Measurements from ENCODE around the gene PDXP. TPM values are rescaled to one million over a fixed set of nuclear protein-coding genes. Genes with fewer than 3 reads are reported as not detected.
"Not testable (repeated sequence)": the region's sequence is repeated elsewhere in the genome, so short reads cannot be mapped to it uniquely, and the experiment has no call there.

The PDXP gene, protein sequence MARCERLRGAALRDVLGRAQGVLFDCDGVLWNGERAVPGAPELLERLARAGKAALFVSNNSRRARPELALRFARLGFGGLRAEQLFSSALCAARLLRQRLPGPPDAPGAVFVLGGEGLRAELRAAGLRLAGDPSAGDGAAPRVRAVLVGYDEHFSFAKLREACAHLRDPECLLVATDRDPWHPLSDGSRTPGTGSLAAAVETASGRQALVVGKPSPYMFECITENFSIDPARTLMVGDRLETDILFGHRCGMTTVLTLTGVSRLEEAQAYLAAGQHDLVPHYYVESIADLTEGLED
- 6.1 TPM for total RNA-seq
- long read RNA-seq, transcript PDXP-201 (2 exons, 2,010 nt) = major isoform, 22 of 22 reads
- long read RNA-seq, partial matches to known transcripts = 0 of 22 reads
- long read RNA-seq, other reads (novel, unspliced or antisense) = 0 of 22 reads

DNA sequence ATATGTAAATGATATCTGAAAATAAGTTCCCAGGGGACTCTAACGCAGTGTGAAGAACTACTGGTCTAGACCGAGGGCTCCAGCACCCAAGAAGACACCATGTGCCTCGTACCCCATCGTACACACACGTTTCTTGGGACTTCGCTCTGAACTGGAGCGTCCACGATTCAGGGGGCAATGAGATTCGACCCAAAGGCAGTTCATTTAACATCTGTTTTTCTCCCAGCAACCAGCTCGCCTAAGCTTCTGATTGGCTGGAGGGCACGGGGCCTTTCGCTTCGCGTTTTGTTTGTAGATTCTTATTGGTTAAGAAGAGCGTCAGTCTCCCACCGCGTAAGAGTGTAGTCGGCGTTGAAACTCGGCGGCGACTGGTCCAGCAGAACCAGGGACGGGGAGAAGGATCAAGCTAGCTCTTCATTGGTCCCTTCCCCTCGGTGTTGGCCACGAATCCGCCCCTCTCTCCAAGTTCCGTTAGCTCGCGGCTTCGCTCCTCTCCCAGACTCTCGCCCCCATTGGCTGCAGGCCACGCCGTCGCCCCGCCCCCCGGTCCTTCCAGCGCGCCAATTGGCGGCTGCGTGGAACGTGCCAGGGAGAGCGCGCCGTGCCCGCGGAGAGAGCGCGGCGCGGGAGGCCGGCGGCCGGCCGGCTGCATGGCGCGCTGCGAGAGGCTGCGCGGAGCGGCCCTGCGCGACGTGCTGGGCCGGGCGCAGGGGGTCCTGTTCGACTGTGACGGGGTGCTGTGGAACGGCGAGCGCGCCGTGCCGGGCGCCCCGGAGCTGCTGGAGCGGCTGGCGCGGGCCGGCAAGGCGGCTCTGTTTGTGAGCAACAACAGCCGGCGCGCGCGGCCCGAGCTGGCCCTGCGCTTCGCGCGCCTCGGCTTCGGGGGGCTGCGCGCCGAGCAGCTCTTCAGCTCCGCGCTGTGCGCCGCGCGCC lies at the start of gene PDXP:
Gene PDXP, plus strand, starts transcription at position 591 of the 933 bp plus-strand sequence. Its CDS starts 60 bp downstream, at position 651.
- TF ChIP-seq, protein P1, sequence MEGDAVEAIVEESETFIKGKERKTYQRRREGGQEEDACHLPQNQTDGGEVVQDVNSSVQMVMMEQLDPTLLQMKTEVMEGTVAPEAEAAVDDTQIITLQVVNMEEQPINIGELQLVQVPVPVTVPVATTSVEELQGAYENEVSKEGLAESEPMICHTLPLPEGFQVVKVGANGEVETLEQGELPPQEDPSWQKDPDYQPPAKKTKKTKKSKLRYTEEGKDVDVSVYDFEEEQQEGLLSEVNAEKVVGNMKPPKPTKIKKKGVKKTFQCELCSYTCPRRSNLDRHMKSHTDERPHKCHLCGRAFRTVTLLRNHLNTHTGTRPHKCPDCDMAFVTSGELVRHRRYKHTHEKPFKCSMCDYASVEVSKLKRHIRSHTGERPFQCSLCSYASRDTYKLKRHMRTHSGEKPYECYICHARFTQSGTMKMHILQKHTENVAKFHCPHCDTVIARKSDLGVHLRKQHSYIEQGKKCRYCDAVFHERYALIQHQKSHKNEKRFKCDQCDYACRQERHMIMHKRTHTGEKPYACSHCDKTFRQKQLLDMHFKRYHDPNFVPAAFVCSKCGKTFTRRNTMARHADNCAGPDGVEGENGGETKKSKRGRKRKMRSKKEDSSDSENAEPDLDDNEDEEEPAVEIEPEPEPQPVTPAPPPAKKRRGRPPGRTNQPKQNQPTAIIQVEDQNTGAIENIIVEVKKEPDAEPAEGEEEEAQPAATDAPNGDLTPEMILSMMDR (IDR thresholded peaks at IDR 0.05) = no peak
- Histone ChIP-seq H3K9me3 (no peaks in the 10 kb centered on the region), H3K27me3 (no peaks in the 10 kb centered on the region), H3K27ac (peak within 1 kb of the TSS; percentile 82), H3K4me3 (peak within 1 kb of the TSS; percentile 59), H3K36me3 (peaks cover 7% of the 10 kb centered on the region), H3K4me1 (peaks cover 32% of the 10 kb centered on the region)
- intact Hi-C loops (cut with DNase I) = no loop called here
- peak; percentile 99 for DNase-seq
- ATAC-seq = peak; percentile 97

DNA sequence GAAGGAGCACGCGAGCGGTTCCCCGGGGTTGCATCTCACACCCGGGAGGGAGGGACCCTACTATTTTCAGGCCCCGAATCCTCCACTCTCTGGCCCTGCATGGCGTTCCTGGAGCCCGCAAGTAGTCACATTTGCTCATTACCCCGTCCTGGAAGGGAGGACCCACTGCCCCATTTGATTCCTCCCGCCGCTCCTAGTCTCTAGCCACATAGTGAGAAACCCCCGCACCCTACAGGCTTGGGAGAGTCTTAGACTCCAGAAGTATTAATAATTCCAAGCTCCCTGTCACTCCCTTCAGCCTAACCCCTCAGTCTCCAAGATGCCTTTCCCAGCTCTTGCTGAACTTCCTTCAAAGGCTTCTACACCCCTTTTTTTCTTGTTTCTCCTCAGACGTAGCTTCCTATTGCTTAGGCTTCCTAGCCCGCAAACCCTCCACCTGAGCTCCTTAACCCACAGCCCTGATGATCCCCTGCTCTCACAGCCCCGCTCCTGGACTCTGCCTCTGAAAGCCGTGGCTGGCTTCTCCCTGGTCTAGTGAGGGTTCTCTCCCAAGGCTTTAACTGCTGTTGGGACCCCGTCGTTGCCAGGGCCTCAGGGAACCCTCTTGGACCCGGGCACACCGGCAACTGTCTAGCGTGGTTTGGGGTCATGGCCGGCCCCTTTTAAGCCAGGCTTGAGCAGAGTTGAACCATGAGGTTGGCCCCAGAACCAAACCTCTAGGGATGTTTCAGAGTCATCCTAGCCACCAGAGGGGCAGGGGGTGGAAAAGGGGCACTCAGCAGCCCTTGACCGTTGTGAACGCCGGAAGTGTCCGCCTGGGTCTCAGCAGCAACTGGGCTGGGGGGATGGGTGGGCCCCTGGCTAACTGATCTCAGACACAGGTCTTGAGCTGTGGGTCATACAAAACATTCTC lies 49.0 kb upstream of the PDXP start:
- DNase-seq = no peak
- H3K27ac ChIP-seq = peak overlapping the region; percentile 97
- no peaks in the 10 kb centered on the region for H3K27me3 ChIP-seq
- H3K9me3 ChIP-seq = no peaks in the 10 kb centered on the region
- no peak for ATAC-seq
- peaks cover 4% of the 10 kb centered on the region for H3K36me3 ChIP-seq
- H3K4me3 ChIP-seq = peak overlapping the region; percentile 84
- TF ChIP-seq, protein P1 (IDR thresholded peaks at IDR 0.05) = no peak
- intact Hi-C loops (cut with DNase I) = no loop called here
- H3K4me1 ChIP-seq = peaks cover 52% of the 10 kb centered on the region

DNA sequence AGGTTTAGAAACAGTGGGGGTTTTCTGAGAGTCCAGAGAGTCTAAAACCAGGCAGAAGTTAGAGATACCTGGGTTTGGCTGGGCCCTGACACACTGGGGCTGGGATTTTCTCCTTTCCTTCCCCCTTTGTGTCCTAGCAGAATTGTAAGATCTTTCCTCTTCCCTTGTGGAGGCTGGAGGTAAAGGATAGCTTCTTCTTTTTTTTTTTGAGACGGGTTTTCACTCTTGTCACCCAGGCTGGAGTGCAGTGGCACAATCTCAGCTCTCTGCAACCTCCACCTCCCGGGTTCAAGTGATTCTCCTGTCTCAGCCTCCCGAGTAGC lies 48.4 kb upstream of the PDXP start:
- H3K9me3 ChIP-seq; DNase-seq; H3K27me3 ChIP-seq; ATAC-seq; intact Hi-C loops (cut with DNase I): not testable (repeated sequence)
- peak overlapping the region; percentile 97 for H3K27ac ChIP-seq
- H3K4me1 ChIP-seq = peaks cover 52% of the 10 kb centered on the region
- H3K4me3 ChIP-seq = peak overlapping the region; percentile 84
- H3K36me3 ChIP-seq = peaks cover 11% of the 10 kb centered on the region

DNA sequence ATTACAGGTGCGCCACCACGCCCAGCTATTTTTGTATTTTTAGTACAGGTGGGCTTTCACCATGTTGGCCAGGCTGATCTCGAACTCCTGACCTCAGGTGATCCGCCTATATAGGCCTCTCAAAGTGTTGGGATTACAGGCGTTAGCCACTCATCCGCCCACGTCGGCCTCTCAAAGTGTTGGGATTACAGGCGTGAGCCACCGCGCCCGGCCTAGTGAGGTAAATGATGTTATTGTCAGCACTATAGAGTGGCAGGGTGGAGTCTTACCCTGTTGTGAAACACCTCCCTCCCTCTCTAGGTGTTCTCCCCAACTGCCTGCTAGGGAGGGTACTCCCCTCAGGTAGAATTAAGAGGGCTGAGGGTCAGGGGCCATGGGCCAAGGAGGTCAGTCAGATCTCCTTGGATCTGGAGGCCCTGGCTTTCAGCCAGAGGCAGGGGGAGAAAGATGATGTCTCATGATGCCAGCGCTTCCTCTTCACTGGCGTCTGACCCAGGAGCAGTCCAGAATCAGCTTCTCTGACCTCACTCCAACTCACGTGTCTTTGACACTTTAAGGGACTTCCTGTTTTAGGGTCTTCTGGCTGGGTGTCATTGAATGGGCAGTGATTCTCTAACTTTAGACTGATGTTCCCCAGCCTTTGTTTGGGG lies 47.9 kb upstream of the PDXP start:
- no peak overlapping the region for H3K4me3 ChIP-seq
- H3K27me3 ChIP-seq = no peaks in the 10 kb centered on the region
- H3K4me1 ChIP-seq = peaks cover 52% of the 10 kb centered on the region
- no peaks in the 10 kb centered on the region for H3K9me3 ChIP-seq
- DNase-seq = peak; percentile 80
- H3K27ac ChIP-seq = peak overlapping the region; percentile 97
- TF ChIP-seq, protein P1 (IDR thresholded peaks at IDR 0.05) = no peak
- H3K36me3 ChIP-seq = peaks cover 14% of the 10 kb centered on the region
- intact Hi-C loops (cut with DNase I) = no loop called here
- peak; percentile 3 for ATAC-seq

DNA sequence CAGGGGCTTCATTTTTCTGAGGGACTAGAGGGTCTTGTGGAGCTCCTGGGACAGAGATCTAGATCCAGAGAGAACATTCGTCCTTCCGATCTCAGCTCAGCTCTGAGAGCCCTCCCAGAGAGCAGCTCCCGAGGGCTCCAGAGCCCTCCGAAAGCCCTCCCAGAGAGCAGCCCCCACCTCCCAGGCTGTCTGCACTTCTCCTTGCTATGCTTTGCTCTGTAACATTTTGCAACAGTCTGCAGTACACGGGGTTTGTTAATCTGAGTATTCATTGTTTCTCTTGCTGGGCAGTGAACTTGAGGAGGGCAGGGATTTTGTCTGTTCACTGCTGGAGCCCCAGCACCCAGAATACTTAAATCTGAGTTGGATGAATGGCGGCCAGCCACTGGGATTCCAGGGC lies 47.3 kb upstream of the PDXP start:
- intact Hi-C loops (cut with DNase I) = no loop called here
- TF ChIP-seq, protein P1 (IDR thresholded peaks at IDR 0.05) = no peak
- no peak for DNase-seq
- Histone ChIP-seq H3K4me1 (peaks cover 52% of the 10 kb centered on the region), H3K27me3 (no peaks in the 10 kb centered on the region), H3K27ac (peak overlapping the region; percentile 97), H3K36me3 (peaks cover 20% of the 10 kb centered on the region), H3K9me3 (no peaks in the 10 kb centered on the region), H3K4me3 (no peak overlapping the region)
- no peak for ATAC-seq

All from upper lobe of right lung (tissue), 1 donor.